ENCODE data around the gene CHST8.

DNA sequence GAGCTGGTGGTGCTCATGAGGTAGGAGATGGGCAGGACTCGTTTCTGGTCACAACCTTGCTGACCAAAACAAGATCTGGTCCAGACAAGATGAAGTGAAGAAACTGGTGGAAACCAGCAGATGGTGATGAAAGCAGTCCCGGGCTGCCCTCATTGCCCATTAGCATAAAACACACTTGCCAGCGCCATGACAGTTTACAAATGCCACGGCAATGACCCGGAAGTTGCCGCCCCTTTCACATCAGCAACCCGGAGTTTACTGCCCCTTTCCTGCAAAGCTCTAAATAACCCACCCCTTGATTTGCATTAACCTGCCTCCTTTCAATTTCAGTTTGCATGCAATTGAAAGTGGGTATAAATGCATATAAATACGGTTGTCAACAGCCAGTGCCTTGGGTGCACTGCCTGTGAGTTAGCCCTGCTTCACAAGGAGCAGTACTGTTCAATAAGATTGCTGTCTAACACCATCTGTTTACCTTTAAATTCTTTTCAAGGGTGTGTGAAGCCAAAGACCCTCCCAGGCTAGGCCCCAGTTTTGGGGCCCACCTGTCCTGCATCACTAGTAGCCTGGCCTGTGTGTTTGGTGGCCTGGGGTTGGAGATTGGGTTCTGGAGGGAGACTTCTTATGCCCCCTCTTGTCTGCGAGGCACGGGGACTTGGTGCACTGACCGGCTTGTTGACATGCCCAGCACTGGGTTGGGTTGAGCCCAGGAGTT is 38.8 kb downstream of the CHST8 start:
- TF ChIP-seq REST (IDR thresholded peaks at IDR 0.05; ENCODE audit: insufficient read depth in 1 of 2, low read depth in 2 of 2, low read length in 2 of 2) = no peak
- TF ChIP-seq TAF1 (IDR thresholded peaks at IDR 0.05; ENCODE audit: borderline replicate concordance, insufficient read depth, low read length) = no peak
- no peak for TF ChIP-seq SIN3A (IDR thresholded peaks at IDR 0.05; ENCODE audit: borderline replicate concordance, insufficient read depth, low read length)
